ENCODE data around the gene CDC5L. TPM values are rescaled to one million over a fixed set of nuclear protein-coding genes. Genes with fewer than 3 reads are reported as not detected.

Gene CDC5L
- total RNA-seq, 1 experiment from 2014 or later, result 24.6 TPM

DNA sequence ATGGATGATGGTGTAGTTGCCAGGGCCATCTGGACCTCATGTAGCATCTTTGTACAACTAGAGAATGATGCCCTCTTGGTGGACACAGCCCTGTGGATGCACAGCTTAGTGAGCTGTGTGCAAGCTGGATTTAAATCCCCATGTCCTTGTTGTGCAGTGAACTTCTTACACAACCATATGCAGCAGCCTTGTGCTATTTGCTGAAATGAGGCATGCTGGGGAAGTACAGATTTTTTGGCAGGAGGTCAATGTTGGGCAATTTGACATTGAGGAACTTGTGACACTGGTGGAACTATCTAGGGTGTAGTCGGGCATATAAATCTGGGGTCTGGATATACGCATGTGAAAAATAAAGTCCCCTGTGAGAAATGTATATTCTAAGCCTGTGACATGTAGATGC is 5.8 kb upstream of the CDC5L start:
- TF ChIP-seq SRF (IDR thresholded peaks at IDR 0.05; ENCODE audit: low read depth), result no peak
- TF ChIP-seq YY1 (IDR thresholded peaks at IDR 0.05; ENCODE audit: extremely low read depth, insufficient replicate concordance, low read depth, low read length), result no peak
- no peak overlapping the region for H3K27ac ChIP-seq (ENCODE audit: low read depth, low read length)
- no peak overlapping the region for H3K4me2 ChIP-seq (ENCODE audit: low read length)
- intact Hi-C loops (cut with micrococcal nuclease), result no loop called here
- peaks cover 3 to 5% of the 10 kb centered on the region in 2 experiments; a peak in 3 of 4 replicates for H3K4me1 ChIP-seq (ENCODE audit: control insufficient read depth in 1 of 2, insufficient read depth in 2 of 2, low read length in 2 of 2)
- no peak overlapping the region for H3K9ac ChIP-seq (ENCODE audit: low read length)
- POLR2A ChIA-PET, result interaction anchor here (1.4 kb wide), 1 partner anchor 11 kb away, joined by 3 read pairs; no protein-coding TSS in a partner anchor
- ATAC-seq (no peak), DNase-seq (ENCODE audit: low read depth, low spot score) (no peak)
- H3K27me3 ChIP-seq (ENCODE audit: insufficient read depth, low read length), result no peaks in the 10 kb centered on the region; the same call in 1 of the 2 replicates
- RAD21 ChIA-PET (ENCODE audit: low non-redundant PET in 1 of 2, low total read pairs in 2 of 2, uncharacterized antibody in 2 of 2, unreplicated experiment in 2 of 2), result no interaction called here
- H3K4me3 ChIP-seq (replicated peaks in 1 of 2; ENCODE audit: low read depth in 1 of 2, low read length in 2 of 2), result no peak overlapping the region
- no peaks in the 10 kb centered on the region for H3K9me2 ChIP-seq (ENCODE audit: insufficient read depth)
- CTCF ChIA-PET, result no interaction called here
- H2AFZ ChIP-seq (ENCODE audit: low read depth, low read length, poor library complexity, severe bottlenecking), result no peak overlapping the region
- H3K36me3 ChIP-seq (ENCODE audit: control insufficient read depth in 1 of 2, insufficient read depth in 2 of 2, low read length in 2 of 2), result no peaks in the 10 kb centered on the region
- no TSS peak for BruUV-seq (replicated peaks)
- no peaks in the 10 kb centered on the region for H3K79me2 ChIP-seq (ENCODE audit: insufficient read depth, low read length)
- no peaks in the 10 kb centered on the region for H4K20me1 ChIP-seq (ENCODE audit: insufficient read depth)
- H3K9me3 ChIP-seq (ENCODE audit: control insufficient read depth in 1 of 2, insufficient read depth in 1 of 2, low read depth in 1 of 2, low read length in 2 of 2), result no peaks in the 10 kb centered on the region

- no peaks in the 10 kb centered on the region for H3K9me3 ChIP-seq (ENCODE audit: control insufficient read depth in 1 of 2, insufficient read depth in 1 of 2, low read depth in 1 of 2, low read length in 2 of 2)
- no peaks in the 10 kb centered on the region for H3K9me2 ChIP-seq (ENCODE audit: insufficient read depth)
- H2AFZ ChIP-seq (ENCODE audit: low read depth, low read length, poor library complexity, severe bottlenecking), result peak overlapping the region; percentile 69
- no peaks in the 10 kb centered on the region; the same call in 1 of the 2 replicates for H3K27me3 ChIP-seq (ENCODE audit: insufficient read depth, low read length)
- peak overlapping the region; percentile 96; the same call in 1 of the 2 replicates for H3K27ac ChIP-seq (ENCODE audit: low read depth, low read length)
- peaks cover 31% of the 10 kb centered on the region for H3K79me2 ChIP-seq (ENCODE audit: insufficient read depth, low read length)
- intact Hi-C loops (cut with micrococcal nuclease), result no loop called here
- H3K4me1 ChIP-seq (ENCODE audit: control insufficient read depth in 1 of 2, insufficient read depth in 2 of 2, low read length in 2 of 2), result peaks cover 8 to 19% of the 10 kb centered on the region in 2 experiments; a peak in 3 of 4 replicates
- ChIA-PET POLR2A (no interaction called here), RAD21 (ENCODE audit: low non-redundant PET in 1 of 2, low total read pairs in 2 of 2, uncharacterized antibody in 2 of 2, unreplicated experiment in 2 of 2) (no interaction called here), CTCF (no interaction called here)
- peak overlapping the region; percentile 86 for H3K4me2 ChIP-seq (ENCODE audit: low read length)
- TF ChIP-seq SP1 (IDR thresholded peaks at IDR 0.05; ENCODE audit: low read depth) (no peak), ZFX (IDR thresholded peaks at IDR 0.05) (no peak), TCF7L2 (IDR thresholded peaks at IDR 0.05; ENCODE audit: borderline replicate concordance, extremely low read depth, insufficient read depth, insufficient read length) (no peak), SIN3A (IDR thresholded peaks at IDR 0.05; ENCODE audit: low read depth) (no peak), ZNF274 (IDR thresholded peaks at IDR 0.05; ENCODE audit: low read depth, low read length) (no peak), REST (IDR thresholded peaks at IDR 0.05; ENCODE audit: low read depth) (no peak), EZH2 (IDR thresholded peaks at IDR 0.05) (no peak), EGR1 (IDR thresholded peaks at IDR 0.05; ENCODE audit: low read depth) (no peak), FOSL1 (IDR thresholded peaks at IDR 0.05; ENCODE audit: low read depth) (no peak), CBX3 (IDR thresholded peaks at IDR 0.05; ENCODE audit: low read depth) (no peak), POLR2A (IDR thresholded peaks at IDR 0.05; ENCODE audit: borderline replicate concordance, extremely low read depth, insufficient read depth, insufficient read length) (no peak), POLR2AphosphoS5 (IDR thresholded peaks at IDR 0.05; ENCODE audit: low read depth, low read length) (no peak)
- TF ChIP-seq, protein P1, sequence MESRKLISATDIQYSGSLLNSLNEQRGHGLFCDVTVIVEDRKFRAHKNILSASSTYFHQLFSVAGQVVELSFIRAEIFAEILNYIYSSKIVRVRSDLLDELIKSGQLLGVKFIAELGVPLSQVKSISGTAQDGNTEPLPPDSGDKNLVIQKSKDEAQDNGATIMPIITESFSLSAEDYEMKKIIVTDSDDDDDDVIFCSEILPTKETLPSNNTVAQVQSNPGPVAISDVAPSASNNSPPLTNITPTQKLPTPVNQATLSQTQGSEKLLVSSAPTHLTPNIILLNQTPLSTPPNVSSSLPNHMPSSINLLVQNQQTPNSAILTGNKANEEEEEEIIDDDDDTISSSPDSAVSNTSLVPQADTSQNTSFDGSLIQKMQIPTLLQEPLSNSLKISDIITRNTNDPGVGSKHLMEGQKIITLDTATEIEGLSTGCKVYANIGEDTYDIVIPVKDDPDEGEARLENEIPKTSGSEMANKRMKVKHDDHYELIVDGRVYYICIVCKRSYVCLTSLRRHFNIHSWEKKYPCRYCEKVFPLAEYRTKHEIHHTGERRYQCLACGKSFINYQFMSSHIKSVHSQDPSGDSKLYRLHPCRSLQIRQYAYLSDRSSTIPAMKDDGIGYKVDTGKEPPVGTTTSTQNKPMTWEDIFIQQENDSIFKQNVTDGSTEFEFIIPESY (IDR thresholded peaks at IDR 0.05; ENCODE audit: extremely low read depth, insufficient replicate concordance, low read length), result no peak
- peak overlapping the region; percentile 55 to 64 for H3K4me3 ChIP-seq (replicated peaks in 1 of 2; ENCODE audit: low read depth in 1 of 2, low read length in 2 of 2)
- no TSS peak for BruUV-seq (replicated peaks)
- H3K9ac ChIP-seq (ENCODE audit: low read length), result peak overlapping the region; percentile 84
- DNase-seq (ENCODE audit: low read depth, low spot score), result no peak
- peaks cover 6% of the 10 kb centered on the region; the same call in 1 of the 2 replicates for H4K20me1 ChIP-seq (ENCODE audit: insufficient read depth)
- H3K36me3 ChIP-seq (ENCODE audit: control insufficient read depth in 1 of 2, insufficient read depth in 2 of 2, low read length in 2 of 2), result peaks cover 3 to 7% of the 10 kb centered on the region in 2 experiments; a peak in 3 of 4 replicates
- no peak for ATAC-seq
Measured at GRCh38 chr6:44386364-44386928, 1.1 kb upstream of the CDC5L start.
